ENCODE data around the gene FRMD3.

FRMD3 gene

GRCh38 chr9:83433846-83434245 is 104.4 kb downstream of the FRMD3 start:
- no peak for TF ChIP-seq CTCF (IDR thresholded peaks at IDR 0.05)
- no peaks in the 10 kb centered on the region for H3K27me3 Mint-ChIP-seq (ENCODE audit: low read depth, poor library complexity)
- no peak overlapping the region for H3K27ac Mint-ChIP-seq
- DNase-seq = no peak
- H3K36me3 Mint-ChIP-seq (ENCODE audit: low read depth) = no peaks in the 10 kb centered on the region
- no peak overlapping the region for H3K4me3 Mint-ChIP-seq
- H3K4me1 Mint-ChIP-seq = peaks cover 19% of the 10 kb centered on the region
- peaks cover 9% of the 10 kb centered on the region for H3K9me3 Mint-ChIP-seq

GRCh38 chr9:83432877-83433550 is 105.2 kb downstream of the FRMD3 start:
- H3K9me3 Mint-ChIP-seq = peaks cover 9% of the 10 kb centered on the region
- H3K27ac Mint-ChIP-seq = no peak overlapping the region
- no peak for DNase-seq
- no peak overlapping the region for H3K4me3 Mint-ChIP-seq
- no peak for TF ChIP-seq CTCF (IDR thresholded peaks at IDR 0.05)
- no peaks in the 10 kb centered on the region for H3K36me3 Mint-ChIP-seq (ENCODE audit: low read depth)
- peaks cover 19% of the 10 kb centered on the region for H3K4me1 Mint-ChIP-seq
- no peaks in the 10 kb centered on the region for H3K27me3 Mint-ChIP-seq (ENCODE audit: low read depth, poor library complexity)

GRCh38 chr9:83432104-83432627 is 106.0 kb downstream of the FRMD3 start:
- Mint-ChIP-seq H3K36me3 (ENCODE audit: low read depth) (no peaks in the 10 kb centered on the region), H3K4me3 (no peak overlapping the region), H3K27ac (peak overlapping the region; percentile 33), H3K4me1 (peaks cover 12% of the 10 kb centered on the region), H3K27me3 (ENCODE audit: low read depth, poor library complexity) (no peaks in the 10 kb centered on the region), H3K9me3 (peaks cover 9% of the 10 kb centered on the region)
- TF ChIP-seq CTCF (IDR thresholded peaks at IDR 0.05) = no peak
- DNase-seq = peak; percentile 13

- TF ChIP-seq CTCF (IDR thresholded peaks at IDR 0.05) = no peak
- no peak overlapping the region for H3K4me3 Mint-ChIP-seq
- no peak for DNase-seq
- no peaks in the 10 kb centered on the region for H3K27me3 Mint-ChIP-seq (ENCODE audit: low read depth, poor library complexity)
- peaks cover 9% of the 10 kb centered on the region for H3K9me3 Mint-ChIP-seq
- peaks cover 12% of the 10 kb centered on the region for H3K4me1 Mint-ChIP-seq
- H3K36me3 Mint-ChIP-seq (ENCODE audit: low read depth) = no peaks in the 10 kb centered on the region
- H3K27ac Mint-ChIP-seq = peak overlapping the region; percentile 33
These were observed 106.8 kb downstream of the FRMD3 start for GRCh38 chr9:83431101-83432060.

- Mint-ChIP-seq H3K27ac (no peak overlapping the region), H3K4me1 (peaks cover 17% of the 10 kb centered on the region)
- no peak for DNase-seq
These were observed 107.5 kb downstream of the FRMD3 start for GRCh38 chr9:83430681-83431080.

More at GRCh38 chr9:83430681-83431080, 107.5 kb downstream of the FRMD3 start:
- Mint-ChIP-seq H3K27me3 (ENCODE audit: low read depth, poor library complexity) (no peaks in the 10 kb centered on the region), H3K4me3 (no peak overlapping the region), H3K36me3 (ENCODE audit: low read depth) (no peaks in the 10 kb centered on the region), H3K9me3 (peaks cover 9% of the 10 kb centered on the region)
- no peak for TF ChIP-seq CTCF (IDR thresholded peaks at IDR 0.05)
